GM19455 (cell line): Measurements from ENCODE around the gene FILIP1L.

Experiments used
- ATAC-seq: cut with Tn5 transposase; IDR thresholded peaks from one replicate; pipeline ENCODE4 v1.9.1; 2021; ENCODE audit not compliant: unreplicated experiment

The FILIP1L gene

GRCh38 chr3:99955773-99956562, 158.3 kb downstream of the FILIP1L start:
- ATAC-seq, result no peak

GRCh38 chr3:99954914-99955644, 159.2 kb downstream of the FILIP1L start:
- no peak for ATAC-seq

GRCh38 chr3:99953596-99953995, 160.7 kb downstream of the FILIP1L start:
- ATAC-seq, result no peak

- no peak for ATAC-seq
These were observed 162.0 kb downstream of the FILIP1L start for GRCh38 chr3:99952306-99952705.

- ATAC-seq, result no peak
These were observed 162.6 kb downstream of the FILIP1L start for GRCh38 chr3:99951701-99952100.

- no peak for ATAC-seq
These were observed 163.4 kb downstream of the FILIP1L start for GRCh38 chr3:99950921-99951320.

GRCh38 chr3:99949956-99950670, 164.2 kb downstream of the FILIP1L start:
- ATAC-seq, result no peak

GRCh38 chr3:99948467-99949089, 165.7 kb downstream of the FILIP1L start:
- no peak for ATAC-seq

- no peak for ATAC-seq
These were observed 166.9 kb downstream of the FILIP1L start for GRCh38 chr3:99947356-99947755.

- ATAC-seq, result no peak
These were observed 168.8 kb downstream of the FILIP1L start for GRCh38 chr3:99945328-99945995.

GRCh38 chr3:99943931-99944761, 170.2 kb downstream of the FILIP1L start:
- no peak for ATAC-seq

GRCh38 chr3:99941211-99941610, 173.1 kb downstream of the FILIP1L start:
- ATAC-seq, result no peak

GRCh38 chr3:99940350-99940749, 174.0 kb downstream of the FILIP1L start:
- no peak for ATAC-seq

- no peak for ATAC-seq
These were observed 174.4 kb downstream of the FILIP1L start for GRCh38 chr3:99939876-99940275.

GRCh38 chr3:99938270-99938911, 175.9 kb downstream of the FILIP1L start:
- ATAC-seq, result no peak

GRCh38 chr3:99934975-99935797, 179.1 kb downstream of the FILIP1L start:
- ATAC-seq, result no peak

GRCh38 chr3:99933971-99934750, 180.1 kb downstream of the FILIP1L start:
- ATAC-seq, result no peak

- ATAC-seq, result no peak
These were observed 183.2 kb downstream of the FILIP1L start for GRCh38 chr3:99931059-99931458.
